Fibroblast of peridontal ligament (primary cell): ENCODE measurements around the gene ATXN2.
A peak's percentile ranks its signal among the peaks of the same experiment; 100 is the strongest.
"Not testable (repeated sequence)": the region's sequence is repeated elsewhere in the genome, so short reads cannot be mapped to it uniquely, and the experiment has no call there.

Experiments used
- DNase-seq: peaks from one replicate; pipeline ENCODE4 v3.0.0-alpha.2; 2010; ENCODE audit errors: extremely low read depth

The ATXN2 gene

DNA sequence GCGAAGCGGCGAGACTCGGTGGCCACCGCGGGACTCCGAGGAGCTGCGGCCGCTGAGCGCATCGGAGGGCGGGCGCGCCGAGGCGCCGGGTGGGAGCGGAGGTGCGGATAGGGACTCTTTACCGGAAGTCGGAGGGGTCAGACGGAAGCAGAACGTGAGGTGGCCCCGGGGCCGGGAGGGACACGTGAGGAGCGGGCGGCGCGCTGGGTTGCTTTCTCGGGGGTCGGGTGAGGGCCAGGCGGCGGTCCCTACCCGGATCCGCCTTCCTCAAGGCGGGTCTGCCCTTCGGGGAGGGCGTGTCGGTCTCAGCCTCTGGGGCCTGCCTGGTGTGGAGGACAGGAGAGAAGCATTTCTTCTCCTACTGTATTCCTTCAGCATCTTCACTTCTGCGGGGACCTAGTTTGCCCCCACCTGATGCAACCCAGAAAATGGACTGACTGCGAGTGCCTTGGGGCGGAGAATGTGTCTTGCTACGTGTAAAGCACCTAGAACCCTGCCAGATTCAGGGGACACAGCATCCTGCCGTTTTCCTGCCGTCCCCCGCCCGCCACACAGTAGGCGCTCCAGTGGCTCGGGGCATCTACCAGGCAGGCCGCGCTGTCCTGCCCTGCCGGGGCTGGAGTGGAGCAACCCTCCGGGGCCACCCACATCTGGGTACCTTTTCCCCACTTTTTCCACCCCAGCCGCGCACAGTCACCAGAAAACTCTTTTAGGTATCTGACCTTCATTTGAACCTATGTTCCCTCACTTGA is 514 bp upstream of the ATXN2 start:
- peak; percentile 91 for DNase-seq

GRCh38 chr12:111597831-111598636 is 1.1 kb downstream of the ATXN2 start:
- DNase-seq = no peak

- DNase-seq = peak; percentile 48
Measured at GRCh38 chr12:111596985-111597830, 1.9 kb downstream of the ATXN2 start.

GRCh38 chr12:111595341-111595835 is 3.7 kb downstream of the ATXN2 start:
- DNase-seq = not testable (repeated sequence)

- not testable (repeated sequence) for DNase-seq
Measured at GRCh38 chr12:111591399-111592010, 7.6 kb downstream of the ATXN2 start.

DNA sequence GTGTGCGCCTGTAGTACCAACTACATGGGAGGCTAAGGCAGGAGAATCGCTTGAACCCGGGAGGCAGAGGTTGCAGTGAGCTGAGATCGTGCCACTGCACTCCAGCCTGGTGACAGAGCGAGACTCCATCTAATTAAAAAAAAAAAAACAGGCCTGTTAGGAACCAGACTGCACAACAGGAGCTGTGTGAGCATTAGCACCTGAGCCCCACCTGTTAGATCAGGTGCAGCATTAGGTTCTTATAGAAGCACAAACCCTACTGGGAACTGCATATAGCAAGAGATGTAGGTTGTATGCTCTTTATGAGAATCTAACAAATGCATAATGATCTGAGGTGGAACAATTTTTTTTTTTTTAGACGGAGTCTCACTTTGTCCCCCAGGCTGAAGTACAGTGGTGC is 8.6 kb downstream of the ATXN2 start:
- DNase-seq = no peak

GRCh38 chr12:111589601-111590000 is 9.5 kb downstream of the ATXN2 start:
- no peak for DNase-seq

DNA sequence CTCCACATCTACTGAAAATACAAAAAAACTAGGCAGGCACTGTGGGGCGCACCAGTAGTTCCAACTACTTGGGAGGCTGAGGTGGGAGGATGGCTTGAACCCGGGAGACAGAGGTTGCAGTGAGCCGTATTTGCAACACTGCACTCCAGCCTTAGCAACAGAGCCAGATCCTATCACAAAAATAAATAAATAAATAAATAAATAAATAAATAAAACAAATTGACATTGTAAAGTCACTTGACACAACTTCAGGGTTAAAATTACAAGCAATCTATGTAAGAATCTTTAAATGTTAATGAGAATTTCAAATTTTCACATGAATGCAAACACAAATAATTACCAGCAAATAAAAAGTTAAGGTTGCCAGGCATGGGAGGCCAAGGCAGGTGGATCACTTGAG is 11.1 kb downstream of the ATXN2 start:
- DNase-seq = no peak

- DNase-seq = no peak
Measured at GRCh38 chr12:111586986-111587385, 12.1 kb downstream of the ATXN2 start.

DNA sequence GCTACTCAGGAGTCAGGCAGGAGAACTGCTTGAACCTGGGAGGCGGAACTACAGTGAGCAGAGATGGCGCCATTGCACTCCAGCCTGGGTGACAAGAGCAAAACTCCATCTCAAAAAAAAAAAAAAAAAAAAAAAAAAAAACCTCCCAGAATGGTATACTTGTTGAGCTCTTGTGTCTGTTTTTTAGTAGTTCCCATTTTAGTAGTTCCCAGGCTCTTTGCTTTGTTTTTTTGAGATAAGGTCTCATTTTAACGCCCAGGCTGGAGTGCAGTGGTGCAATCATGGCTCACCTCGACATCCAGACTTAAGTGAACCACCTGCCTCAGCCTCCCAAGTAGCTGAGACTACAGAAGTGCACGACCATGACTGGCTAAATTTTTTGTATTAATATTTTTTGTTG is 13.4 kb downstream of the ATXN2 start:
- DNase-seq = no peak

- no peak for DNase-seq
Measured at GRCh38 chr12:111584959-111585358, 14.2 kb downstream of the ATXN2 start.

DNA sequence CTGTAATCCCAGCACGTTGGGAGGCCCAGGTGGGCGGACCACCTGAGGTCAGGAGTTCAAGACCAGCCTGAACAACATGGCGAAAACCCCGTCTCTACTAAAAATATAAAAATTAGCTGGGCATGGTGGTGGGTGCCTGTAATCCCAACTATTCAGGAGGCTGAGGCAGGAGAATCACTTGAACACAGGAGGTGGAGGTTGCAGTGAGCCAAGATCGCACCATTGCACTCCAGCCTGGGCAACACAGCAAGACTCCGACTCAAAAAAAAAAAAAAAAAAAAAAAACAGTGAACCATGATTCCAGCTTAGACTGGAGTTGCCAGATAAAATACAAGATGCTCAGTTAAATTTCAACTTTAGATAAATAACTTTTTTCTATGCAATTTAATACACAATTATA is 15.6 kb downstream of the ATXN2 start:
- not testable (repeated sequence) for DNase-seq

GRCh38 chr12:111582133-111582747 is 16.9 kb downstream of the ATXN2 start:
- no peak for DNase-seq

- no peak for DNase-seq
Measured at GRCh38 chr12:111581434-111582132, 17.5 kb downstream of the ATXN2 start.

DNA sequence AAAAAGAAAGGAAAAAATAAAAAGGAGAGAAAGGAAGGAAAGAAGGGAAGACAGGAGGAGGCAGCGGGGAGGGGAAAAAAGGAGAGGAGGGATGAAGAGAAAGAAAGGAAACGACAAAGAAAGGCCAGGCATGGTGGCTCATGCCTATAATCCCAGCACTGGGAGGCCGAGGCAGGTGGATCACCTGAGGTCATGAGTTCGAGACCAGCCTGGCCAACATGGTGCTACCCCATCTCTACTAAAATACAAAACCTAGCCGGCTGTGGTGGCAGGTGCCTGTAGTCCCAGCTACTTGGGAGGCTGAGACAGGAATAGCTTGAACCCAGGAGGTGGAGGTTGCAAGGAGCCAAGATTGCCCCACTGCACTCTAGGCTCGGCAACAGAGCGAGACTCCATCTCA is 18.4 kb downstream of the ATXN2 start:
- DNase-seq = no peak

- no peak for DNase-seq
Measured at GRCh38 chr12:111580119-111580425, 19.0 kb downstream of the ATXN2 start.

DNA sequence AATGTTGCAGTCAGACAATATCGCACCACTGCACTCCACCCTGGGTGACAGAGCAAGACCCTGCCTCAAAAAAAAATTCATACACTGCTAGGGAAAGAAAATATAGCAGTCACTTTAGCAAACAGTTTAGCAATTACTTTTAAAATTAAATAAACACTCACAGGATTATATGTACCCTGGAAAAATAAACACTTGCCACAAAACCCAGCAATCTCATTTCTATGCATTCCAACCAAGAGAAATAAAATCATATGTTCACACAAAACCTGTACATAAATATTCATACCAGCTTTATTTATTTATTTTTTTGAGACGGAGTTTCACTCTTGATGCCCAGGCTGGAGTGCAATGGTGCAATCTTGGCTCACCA is 20.2 kb downstream of the ATXN2 start:
- no peak for DNase-seq

- peak; percentile 47 for DNase-seq
Measured at GRCh38 chr12:111578276-111578970, 20.7 kb downstream of the ATXN2 start.

GRCh38 chr12:111574797-111575443 is 24.2 kb downstream of the ATXN2 start:
- DNase-seq = no peak

DNA sequence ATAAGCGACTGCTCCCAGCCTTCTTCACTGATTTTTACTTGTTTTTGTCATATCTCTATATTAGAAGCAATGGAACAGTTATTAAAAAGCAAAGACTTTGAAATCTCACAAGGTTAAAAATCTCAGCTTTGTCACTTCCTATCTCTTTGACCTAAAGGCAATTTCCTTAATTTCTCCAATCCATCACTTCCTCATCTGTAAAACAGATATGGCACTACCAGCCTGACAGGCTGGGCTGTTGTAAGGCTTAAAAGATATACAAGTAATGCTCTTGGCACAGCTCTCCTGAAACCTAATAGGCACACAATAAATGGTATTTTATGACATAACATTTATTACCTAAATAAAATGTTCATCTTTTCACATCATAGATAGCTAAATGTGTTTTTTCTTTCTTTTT is 25.6 kb downstream of the ATXN2 start:
- DNase-seq = no peak
